ENCODE data around the gene CHRNA9.
A peak's percentile ranks its signal among the peaks of the same experiment; 100 is the strongest.
"Not testable (repeated sequence)": the region's sequence is repeated elsewhere in the genome, so short reads cannot be mapped to it uniquely, and the experiment has no call there.

CHRNA9 gene, protein sequence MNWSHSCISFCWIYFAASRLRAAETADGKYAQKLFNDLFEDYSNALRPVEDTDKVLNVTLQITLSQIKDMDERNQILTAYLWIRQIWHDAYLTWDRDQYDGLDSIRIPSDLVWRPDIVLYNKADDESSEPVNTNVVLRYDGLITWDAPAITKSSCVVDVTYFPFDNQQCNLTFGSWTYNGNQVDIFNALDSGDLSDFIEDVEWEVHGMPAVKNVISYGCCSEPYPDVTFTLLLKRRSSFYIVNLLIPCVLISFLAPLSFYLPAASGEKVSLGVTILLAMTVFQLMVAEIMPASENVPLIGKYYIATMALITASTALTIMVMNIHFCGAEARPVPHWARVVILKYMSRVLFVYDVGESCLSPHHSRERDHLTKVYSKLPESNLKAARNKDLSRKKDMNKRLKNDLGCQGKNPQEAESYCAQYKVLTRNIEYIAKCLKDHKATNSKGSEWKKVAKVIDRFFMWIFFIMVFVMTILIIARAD

DNA sequence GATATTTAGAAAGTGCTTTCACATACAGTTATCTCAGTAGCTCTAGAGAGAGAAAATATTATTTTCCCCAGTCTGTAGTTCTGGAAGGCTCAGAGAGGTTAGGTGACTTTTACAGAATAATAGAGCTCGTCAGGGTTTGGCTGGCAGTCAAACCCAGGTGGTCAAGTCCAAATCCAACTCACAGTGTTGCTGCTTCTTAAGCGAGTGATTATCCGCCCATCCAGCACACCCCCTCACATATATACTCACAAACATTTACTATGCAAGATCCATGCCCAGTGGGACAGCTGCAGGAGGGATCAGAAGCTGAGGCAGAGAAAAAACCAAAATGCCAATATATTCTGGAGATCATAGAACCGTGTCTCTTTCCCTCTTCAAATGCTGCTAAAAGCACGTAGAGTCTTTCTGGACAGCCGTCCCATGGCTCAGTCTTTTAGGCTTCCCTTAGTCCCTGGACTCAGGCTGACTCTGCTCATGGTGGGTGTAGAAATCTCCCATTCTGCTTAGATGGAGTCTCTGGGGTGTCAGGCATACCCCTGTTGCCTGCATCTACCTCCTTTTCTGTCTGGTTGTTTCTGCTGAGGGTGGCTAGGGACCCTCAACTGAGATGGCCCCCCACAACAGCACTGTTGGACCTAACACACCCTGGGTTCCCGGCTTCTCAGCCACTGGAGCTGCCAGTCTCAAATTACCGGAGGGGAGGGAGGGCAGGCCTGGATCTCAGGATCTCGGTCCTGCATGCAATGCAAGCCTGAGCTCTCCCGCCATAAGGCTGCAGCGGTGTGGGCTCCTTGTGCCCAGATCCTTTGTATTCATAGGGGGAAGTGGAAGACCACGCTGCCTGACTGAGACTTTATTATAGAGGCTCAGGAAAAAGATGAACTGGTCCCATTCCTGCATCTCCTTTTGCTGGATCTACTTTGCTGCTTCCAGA is at the start of gene CHRNA9:
TSS of gene CHRNA9 (plus strand) at position 743 of the 934 bp plus-strand sequence. CDS start at position 878, 135 bp downstream.
- no peak for DNase-seq (ENCODE audit: low read depth in 3 of 3)

DNA sequence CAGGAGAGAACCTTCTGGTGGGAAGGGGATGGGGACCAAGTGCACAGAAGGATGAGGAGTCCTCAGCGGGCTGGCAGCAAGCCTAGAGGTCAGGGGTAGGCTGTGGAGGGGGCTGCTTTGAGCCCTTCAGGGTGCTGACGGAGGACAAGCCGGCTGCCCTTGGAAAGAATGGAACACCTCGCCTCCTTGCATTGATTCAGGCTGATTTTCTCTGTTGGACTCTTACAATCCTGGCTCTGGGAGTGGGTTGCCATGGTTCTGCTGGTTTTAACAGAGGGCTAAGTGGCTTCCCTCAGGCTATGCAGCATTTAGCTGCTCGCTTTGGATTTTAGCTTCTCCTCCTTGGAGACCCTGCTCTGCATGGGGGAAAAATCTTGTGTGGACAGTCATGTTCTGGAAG is 49.4 kb upstream of the CHRNA9 start:
- no peak for DNase-seq (ENCODE audit: low read depth in 3 of 3)

DNA sequence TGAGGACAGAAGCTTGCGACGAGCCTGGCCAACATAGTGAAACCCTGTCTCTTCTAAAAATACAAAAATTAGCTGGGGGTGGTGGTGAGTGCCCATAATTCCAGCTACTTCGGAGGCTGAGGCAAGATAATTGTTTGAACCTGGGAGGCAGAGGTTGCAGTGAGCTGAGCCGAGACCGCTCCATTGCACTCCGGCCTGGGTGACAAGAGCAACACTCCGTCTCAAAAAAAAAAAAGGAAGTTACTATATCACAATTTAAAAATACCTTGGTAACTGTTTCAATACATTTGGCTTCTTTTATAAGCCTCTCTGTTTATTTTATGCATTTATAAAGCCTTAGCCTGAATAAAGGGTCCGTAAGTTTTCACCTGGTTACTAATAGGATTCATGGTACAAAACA is 46.6 kb upstream of the CHRNA9 start:
- no peak for DNase-seq (ENCODE audit: low read depth in 3 of 3)

DNA sequence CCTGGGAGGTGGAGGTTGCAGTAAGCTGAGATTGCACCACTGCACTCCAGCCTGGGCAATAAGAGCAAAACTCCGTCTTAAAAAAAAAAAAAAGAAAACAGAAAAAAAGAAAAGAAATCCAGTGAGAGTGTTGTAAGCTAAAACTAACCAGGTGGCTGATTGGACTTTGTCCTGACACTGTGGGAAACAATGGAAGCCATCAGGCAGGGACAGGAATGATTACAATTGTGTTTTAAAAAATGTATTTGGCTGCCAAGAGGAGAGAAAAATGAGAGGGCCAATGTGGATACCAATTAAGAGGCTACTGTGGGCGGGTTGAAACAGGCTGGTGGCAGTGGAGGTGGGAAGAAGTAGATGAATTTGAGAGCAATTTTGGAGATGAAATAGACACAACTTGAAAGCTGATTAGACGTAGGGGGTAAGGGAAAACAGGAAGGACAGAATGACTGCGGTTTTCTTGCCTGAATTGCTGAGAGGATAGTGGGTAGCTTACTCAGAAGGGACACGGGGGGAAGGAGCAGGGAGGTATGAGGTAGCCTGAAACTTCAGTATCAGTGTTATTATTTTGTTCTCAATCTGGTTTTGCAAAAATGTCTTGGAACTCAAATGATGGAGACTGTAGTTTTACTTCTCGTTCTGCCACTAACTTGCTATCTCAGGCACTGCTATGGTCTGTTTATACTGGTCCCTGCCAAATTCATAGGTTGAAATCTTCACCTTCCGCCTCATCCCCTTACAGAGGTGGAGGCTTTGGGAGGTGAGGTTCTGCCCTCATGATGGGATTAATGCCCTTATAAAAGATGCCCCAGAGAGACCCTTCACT is 45.6 kb upstream of the CHRNA9 start:
- DNase-seq (ENCODE audit: low read depth in 3 of 3), result no peak

DNA sequence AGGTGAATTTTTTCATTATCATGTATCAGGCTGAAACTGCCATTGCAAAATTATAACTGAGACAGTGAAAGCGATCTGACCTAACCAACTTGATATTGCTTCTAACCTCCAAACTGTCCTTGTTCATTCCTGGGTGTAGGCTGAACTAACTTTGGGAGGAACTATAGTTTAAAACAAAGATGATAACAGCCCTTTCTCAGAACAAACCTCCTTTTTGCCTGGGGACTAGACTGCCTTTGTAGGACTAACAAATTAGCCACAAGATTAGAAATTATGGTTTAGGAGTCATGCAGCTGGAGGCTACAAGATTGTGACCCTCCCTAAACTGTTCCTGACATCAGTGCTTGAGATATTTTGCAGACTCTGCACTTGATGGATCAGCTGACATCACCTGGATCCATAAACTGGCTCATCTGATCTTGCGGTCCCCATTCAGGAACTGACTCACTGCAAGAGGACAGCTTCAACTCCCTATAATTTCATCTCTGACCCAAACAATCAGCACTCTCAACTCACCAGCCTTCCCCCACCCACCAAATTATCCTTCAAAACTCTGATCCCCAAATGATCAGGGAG is 44.4 kb upstream of the CHRNA9 start:
- DNase-seq (ENCODE audit: low read depth in 3 of 3), result not testable (repeated sequence)

DNA sequence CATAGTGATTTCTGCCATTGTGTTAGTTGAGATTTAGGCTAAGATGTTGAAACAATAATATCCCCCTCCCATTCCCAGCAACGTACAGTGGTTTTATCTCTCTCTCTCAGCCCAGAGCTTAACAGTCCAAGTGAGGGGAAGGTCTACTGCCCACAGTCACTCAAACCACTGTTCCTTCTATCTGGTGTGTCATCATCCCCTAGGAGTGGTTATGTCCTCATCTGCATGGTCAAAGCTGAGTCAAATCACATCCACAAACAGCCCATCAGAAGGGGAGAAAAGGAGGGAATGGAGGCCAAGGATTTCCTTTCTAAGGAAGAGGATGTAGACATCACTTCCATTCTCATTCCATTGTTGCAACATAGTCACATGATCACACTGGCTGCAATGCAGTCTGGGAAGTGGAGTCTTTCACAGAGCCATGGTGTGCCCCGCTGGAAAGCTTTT is 42.8 kb upstream of the CHRNA9 start:
- DNase-seq (ENCODE audit: low read depth in 3 of 3), result no peak

DNA sequence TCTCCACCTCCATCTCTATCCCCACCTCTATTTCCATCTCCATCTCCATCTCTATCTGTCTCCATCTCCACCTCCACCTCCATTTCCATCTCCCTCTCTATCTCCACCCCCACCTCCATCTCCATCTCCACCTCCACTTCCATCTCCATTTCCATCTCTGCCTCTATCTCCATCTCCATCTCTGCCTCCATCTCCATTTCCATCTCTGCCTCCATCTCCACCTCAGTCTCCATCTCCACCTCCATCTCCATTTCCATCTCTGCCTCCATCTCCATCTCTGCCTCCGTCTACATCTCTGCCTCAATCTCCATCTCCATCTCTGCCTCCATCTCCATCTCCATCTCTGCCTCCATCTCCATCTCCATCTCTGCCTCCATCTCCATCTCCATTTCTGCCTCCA is 40.8 kb upstream of the CHRNA9 start:
- DNase-seq (ENCODE audit: low read depth in 3 of 3), result no peak

DNA sequence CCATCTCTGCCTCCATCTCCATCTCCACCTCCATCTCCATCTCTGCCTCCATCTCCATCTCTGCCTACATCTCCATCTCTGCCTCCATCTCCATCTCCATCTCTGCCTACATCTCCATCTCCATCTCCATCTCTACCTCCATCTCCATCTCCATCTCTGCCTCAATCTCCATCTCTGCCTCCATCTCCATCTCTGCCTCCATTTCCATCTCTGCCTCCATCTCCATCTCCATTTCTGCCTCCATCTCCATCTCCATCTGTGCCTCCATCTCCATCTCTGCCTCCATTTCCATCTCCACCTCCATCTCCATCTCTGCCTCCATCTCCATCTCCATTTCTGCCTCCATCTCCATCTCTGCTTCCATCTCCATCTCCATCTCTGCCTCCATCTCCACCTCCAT is 40.1 kb upstream of the CHRNA9 start:
- DNase-seq (ENCODE audit: low read depth in 3 of 3), result not testable (repeated sequence)

DNA sequence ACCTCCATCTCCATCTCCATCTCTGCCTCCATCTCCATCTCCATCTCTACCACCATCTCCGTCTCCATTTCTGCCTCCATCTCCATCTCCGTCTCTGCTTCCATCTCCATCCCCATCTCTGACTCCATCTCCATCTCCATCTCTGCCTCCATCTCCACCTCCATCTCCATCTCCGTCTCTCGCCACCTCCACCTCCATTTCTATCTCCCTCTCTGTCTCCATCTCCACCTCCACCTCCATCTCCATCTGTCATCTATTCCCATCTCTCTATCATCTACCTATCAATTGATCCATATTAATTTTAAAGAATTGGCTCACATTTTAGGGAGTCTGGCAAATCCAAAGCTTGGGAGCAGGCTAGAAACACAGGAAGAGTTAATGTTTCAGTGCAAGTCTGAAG is 39.6 kb upstream of the CHRNA9 start:
- no peak for DNase-seq (ENCODE audit: low read depth in 3 of 3)

DNA sequence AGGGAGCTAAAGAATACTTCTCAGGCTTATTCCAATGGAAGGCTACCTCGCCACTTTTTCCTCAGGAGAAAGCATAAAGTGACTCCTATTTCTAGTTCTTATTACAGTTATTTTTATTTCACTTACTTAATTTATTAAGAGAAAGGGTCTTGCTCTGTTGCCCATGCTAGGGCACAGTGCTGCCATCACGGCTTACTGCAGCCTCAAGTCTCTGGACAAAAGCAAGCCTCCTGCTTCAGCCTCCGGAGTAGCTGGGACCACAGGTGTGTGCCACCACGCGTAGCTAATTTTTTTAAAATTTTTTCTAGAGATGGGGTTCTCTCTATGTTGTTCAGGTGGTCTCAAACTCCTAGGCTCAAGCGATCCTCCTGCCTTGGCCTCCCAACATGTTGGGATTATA is 36.0 kb upstream of the CHRNA9 start:
- DNase-seq (ENCODE audit: low read depth in 3 of 3), result no peak

DNA sequence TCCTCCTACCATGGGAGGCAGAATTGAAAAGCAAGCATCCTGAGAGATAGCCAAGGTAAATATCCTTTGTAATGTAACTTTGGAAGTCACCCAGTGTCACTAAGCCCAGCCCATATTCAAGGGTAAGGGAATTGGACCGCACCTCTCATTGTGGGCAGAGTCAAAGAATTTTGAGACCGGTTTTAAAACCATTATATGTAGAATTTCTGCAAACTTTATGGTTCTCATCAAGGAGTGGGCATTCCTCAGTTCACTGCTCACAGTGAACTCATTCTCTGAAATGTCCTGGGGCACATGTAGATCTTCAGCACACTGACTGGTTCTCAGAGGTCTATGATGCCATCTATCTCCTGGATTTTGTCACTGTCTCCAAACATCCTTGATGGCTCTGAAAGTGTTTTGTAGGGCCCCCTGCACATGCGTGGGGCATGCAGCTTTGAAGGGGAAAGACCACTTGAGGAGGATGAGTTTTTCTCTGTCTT is 35.3 kb upstream of the CHRNA9 start:
- no peak for DNase-seq (ENCODE audit: low read depth in 3 of 3)

DNA sequence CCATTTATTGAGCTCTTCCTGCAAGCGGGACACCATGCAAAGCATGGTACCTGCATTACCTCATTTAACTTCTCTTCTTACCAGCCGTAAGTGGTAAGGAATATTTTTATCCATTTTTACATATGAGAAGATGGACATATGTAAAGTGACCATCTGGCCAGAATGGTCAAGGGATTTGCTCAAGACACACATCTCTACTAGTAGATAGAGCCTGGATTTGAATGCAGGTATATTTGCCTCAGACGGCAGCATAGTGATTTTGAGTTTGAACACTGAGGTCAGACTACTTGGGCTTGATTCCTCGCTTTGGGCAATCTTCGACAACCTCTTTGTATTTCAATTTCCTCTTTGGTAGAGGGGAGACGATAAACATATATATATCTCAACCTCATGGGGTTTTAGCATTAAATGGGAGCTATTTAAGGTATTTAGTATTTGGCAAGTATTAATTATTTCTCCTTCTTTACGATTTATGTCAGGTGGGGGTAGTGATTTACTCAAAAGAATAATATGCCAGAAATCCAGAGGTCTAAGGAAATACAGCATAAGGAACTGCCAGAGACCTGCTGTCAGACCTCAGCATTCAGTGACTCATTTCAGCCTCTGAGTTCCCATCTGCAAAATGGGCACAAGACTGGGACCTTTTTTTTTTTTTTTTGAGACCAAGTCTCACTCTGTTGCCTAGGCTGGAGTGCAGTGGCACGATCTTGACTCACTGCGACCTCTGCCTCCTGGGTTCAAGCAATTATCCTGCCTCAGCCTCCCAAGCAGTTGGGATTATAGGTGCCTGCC is 34.6 kb upstream of the CHRNA9 start:
- no peak for DNase-seq (ENCODE audit: low read depth in 3 of 3)

DNA sequence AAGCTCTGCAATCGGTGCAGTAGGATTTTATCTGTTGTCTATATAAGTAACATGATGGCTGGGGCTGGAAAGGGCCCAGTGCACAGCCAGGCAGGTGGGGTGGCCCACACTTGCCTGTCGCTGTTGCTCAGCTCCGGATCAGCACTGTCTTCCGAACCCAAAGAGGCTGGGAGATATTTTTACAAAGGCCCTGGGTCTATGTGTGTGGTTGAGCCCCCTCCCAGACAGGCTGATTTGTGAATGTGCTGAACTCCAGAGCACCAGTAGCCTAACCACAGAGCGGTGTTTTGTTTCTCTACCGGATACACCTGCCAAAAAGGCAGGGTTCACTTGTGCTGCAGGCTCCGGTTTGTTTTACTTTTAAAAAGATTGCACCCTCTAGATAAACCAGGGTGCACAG is 33.5 kb upstream of the CHRNA9 start:
- DNase-seq (ENCODE audit: low read depth in 3 of 3), result no peak

DNA sequence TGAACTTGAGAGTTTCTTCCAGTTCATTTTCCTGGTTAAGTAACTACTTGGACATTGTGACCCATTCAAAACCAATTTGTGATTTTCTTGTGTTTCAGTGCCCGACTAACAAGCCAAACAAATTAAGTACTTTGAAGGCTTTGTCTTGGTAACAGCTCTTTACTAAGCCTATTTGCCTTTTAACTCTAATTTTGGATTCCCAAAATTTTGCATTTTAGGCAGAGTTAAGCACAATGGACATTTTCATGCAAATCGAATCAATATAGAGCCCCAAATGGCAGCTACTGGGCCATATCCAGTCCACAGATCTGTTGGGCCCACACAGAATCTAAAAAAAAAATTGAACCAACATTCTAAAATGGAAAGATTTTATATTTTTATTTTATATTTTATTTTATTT is 31.4 kb upstream of the CHRNA9 start:
- DNase-seq (ENCODE audit: low read depth in 3 of 3), result no peak

DNA sequence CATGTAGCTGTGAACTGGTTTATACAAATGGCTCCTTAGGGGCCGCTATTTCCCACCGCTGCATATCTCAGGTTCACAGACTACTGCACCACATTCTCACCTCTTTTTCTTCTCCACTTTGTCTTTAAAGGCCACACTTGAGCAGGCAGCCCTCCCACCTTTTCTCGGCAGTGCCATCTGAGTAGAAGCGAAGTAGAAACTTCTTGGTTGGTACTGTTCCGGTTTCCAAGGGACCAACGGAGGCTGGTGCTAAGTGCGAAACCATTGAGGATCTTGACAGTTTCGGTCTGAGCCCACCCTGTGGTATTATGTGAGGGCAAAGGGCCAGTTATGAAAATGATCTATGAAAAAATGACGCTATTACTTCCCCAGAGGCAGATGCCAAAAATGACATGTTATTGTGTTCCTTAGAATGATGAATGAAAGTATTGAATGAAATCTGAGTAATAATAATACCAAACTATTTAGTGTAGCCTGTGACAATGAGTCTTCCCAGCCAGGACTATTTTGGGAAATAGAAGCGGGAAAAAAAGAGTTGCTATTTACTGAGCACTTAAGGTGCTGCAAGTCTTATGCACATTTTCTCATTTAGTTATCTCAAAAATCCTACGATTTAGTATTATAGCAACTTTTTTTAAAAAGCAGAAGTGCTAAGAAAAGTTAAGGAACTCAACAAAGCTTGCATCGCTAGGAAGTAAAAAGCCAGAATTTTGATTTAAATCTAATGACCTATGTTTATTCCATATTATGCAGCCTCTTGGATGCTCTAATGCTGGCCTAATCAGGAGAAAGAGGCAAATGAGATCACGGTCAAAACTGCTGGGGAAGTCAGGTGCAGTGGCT is 29.6 kb upstream of the CHRNA9 start:
- DNase-seq (ENCODE audit: low read depth in 3 of 3), result peak in 1 of 3 experiments; percentile 51

DNA sequence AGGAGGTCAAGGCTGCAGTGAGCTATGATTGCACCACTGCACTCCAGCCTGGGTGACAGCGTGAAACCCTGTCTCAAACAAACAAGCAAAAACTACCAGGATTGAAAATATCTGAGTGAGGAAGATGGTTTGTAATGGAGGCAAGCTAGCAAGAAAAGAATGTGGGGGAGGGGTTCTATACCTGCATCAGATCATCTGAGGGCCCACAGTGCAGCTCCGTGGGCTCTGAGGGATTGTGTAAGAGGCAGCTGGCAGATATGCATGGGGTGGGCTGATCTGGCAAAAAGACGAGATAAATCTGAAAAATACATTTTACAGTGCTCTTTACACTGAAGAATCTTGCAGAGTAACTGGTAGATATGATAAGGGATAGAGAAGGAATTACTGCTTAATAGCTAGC is 28.9 kb upstream of the CHRNA9 start:
- DNase-seq (ENCODE audit: low read depth in 3 of 3), result no peak

DNA sequence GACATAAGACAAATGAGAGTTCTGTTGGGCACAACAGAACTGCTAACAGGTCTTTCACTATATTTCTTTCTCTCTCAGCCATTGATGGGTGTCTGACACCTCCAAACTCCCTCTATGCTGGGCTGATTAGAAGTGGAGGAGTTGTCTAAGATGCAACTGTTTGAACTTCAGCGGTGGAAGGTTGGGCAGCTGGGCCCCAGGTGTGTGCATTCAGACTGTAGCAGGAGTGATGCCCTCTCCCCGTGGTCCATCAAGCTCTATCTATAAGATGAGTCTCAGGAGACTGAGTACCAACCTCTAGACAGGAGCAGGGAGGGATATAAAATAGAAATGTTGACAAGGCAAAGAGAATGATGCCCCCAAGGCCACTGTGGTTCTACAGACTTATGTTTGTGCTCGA is 28.2 kb upstream of the CHRNA9 start:
- DNase-seq (ENCODE audit: low read depth in 3 of 3), result no peak

DNA sequence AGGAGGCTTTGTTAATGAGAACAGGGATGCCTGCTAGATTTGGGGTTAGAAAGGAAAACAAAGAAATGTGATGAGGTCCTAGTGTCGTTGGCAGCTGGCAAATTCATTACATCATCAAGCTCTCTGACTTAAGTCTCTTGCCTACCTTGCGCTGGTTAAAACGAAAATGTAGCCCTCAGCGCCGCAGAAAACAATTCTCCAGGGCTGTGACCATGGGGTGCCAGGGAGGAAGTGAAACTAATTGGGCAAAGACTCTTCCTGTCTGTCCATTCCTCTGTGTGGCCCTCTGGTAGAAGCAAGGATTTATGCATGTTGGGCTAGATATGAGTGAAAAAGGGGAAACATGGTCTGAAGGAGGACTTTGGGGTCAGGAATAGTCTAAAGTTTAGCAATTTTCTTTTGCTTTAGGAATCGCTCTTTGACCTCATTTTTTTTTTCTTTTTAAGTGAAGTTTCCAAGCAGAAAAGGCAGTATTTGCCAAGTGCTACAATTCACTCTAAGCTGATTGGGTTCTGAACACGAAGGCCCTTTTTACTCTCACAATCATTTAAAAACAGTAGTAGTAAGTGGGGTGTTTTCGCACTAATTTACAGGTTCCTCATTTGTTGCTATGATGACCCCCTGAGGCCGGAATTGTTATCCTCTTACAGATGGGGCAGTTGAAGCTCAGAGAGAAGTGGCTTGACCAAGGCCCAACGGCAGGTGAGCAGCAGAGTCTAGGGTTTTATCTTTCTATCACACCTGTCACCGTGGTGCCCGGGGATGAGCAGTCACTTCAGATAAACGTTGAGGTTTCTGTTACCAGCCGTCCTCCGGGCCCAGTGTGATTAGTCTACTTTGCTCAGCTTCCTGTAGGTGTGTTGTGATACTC is 27.3 kb upstream of the CHRNA9 start:
- peak; percentile 38 to 57 (median 52) for DNase-seq (ENCODE audit: low read depth in 3 of 3)
